CD14-positive monocyte (primary cell): ENCODE measurements around the gene ADAMTS3. TPM values are rescaled to one million over a fixed set of nuclear protein-coding genes. Genes with fewer than 3 reads are reported as not detected.

Experiments used
- DNase-seq, 3 donors: peaks; one replicate each; pipeline ENCODE4 v3.0.0-alpha.2; 2011 to 2022
- H2AFZ ChIP-seq: 2 replicates; pipeline ENCODE4 v1.6.0; 2012; ENCODE audit warnings: mild to moderate bottlenecking, low read depth, low read length, inconsistent platforms; ENCODE audit not compliant: insufficient read depth, poor library complexity, severe bottlenecking
- H3K27ac ChIP-seq, 2 donors: 1 replicate in 1 of 2; 2 replicates in 1 of 2; pipeline ENCODE4 v1.5.1; 2012 to 2013; ENCODE audit warnings: low read length in 2 of 2, control low read depth in 1 of 2, inconsistent platforms in 1 of 2, low read depth in 1 of 2, mild to moderate bottlenecking in 1 of 2
- H3K27me3 ChIP-seq, 2 donors: one replicate each; pipeline versions ENCODE4 v1.6.0 to v1.6.1; 2011 to 2013; ENCODE audit warnings: low read length in 2 of 2; ENCODE audit not compliant: control insufficient read depth in 2 of 2, insufficient read depth in 2 of 2
- H3K36me3 ChIP-seq, 2 donors: replicated peaks in 1 of 2; 1 replicate in 1 of 2; 2 replicates in 1 of 2; pipeline versions ENCODE4 v1.5.1 to v1.6.1; 2012 to 2013; ENCODE audit warnings: low read length in 2 of 2, control low read depth in 1 of 2, inconsistent platforms in 1 of 2, mild to moderate bottlenecking in 1 of 2; ENCODE audit not compliant: insufficient read depth in 2 of 2, control insufficient read depth in 1 of 2
- H3K4me1 ChIP-seq, 2 donors: 1 replicate in 1 of 2; 2 replicates in 1 of 2; pipeline versions ENCODE4 v1.5.1 to v1.6.1; 2012 to 2013; ENCODE audit warnings: low read length in 2 of 2, control low read depth in 1 of 2, inconsistent platforms in 1 of 2, mild to moderate bottlenecking in 1 of 2, moderate library complexity in 1 of 2; ENCODE audit not compliant: insufficient read depth in 2 of 2, control insufficient read depth in 1 of 2
- H3K4me2 ChIP-seq: replicated peaks from 2 replicates; pipeline ENCODE3; 2012; ENCODE audit warnings: low read length, moderate library complexity, mild to moderate bottlenecking; ENCODE audit not compliant: poor library complexity, severe bottlenecking; ENCODE audit errors: extremely low read depth
- H3K4me3 ChIP-seq, 3 experiments: fragments of 200-600 bp in 1 of 3; sonication (generic) in 1 of 3; replicated peaks in 1 of 3; 1 replicate in 2 of 3; 2 replicates in 1 of 3; pipeline ENCODE4 v1.5.1; 2011 to 2013; ENCODE audit warnings: low read length in 3 of 3, mild to moderate bottlenecking in 3 of 3, control low read depth in 2 of 3, low read depth in 2 of 3, inconsistent platforms in 1 of 3, moderate library complexity in 1 of 3
- H3K79me2 ChIP-seq: 2 replicates; pipeline ENCODE4 v1.6.0; 2012; ENCODE audit warnings: mild to moderate bottlenecking, control low read depth, inconsistent platforms, low read length, moderate library complexity; ENCODE audit not compliant: insufficient read depth
- H3K9ac ChIP-seq: 2 replicates; pipeline ENCODE4 v1.6.0; 2017; ENCODE audit warnings: low read length, mild to moderate bottlenecking; ENCODE audit not compliant: insufficient read depth, poor library complexity, severe bottlenecking
- H3K9me3 ChIP-seq, 2 donors: replicated peaks in 1 of 2; 1 replicate in 1 of 2; 2 replicates in 1 of 2; pipeline versions ENCODE4 v1.5.1 to v1.6.1; 2012 to 2013; ENCODE audit warnings: low read length in 2 of 2, control low read depth in 1 of 2; ENCODE audit not compliant: control insufficient read depth in 1 of 2, insufficient read depth in 1 of 2
- H4K20me1 ChIP-seq: 2 replicates; pipeline ENCODE4 v1.6.0; 2012; ENCODE audit warnings: mild to moderate bottlenecking, low read length, control low read depth, moderate library complexity; ENCODE audit not compliant: insufficient read depth
- H3K27ac Mint-ChIP-seq, 7 donors: one replicate each; pipeline ENCODE4 v1.8.0; 2020; ENCODE audit warnings: mild to moderate bottlenecking in 7 of 7, mixed read lengths in 7 of 7, moderate library complexity in 6 of 7, inconsistent platforms in 2 of 7
- H3K27me3 Mint-ChIP-seq, 3 donors: one replicate each; pipeline ENCODE4 v1.8.0; 2021 to 2022; ENCODE audit warnings: low read depth in 3 of 3, mild to moderate bottlenecking in 3 of 3, mixed read lengths in 3 of 3, moderate library complexity in 3 of 3, inconsistent platforms in 1 of 3
- H3K36me3 Mint-ChIP-seq, 2 donors: one replicate each; pipeline ENCODE4 v1.8.0; 2020; ENCODE audit warnings: mixed read lengths in 2 of 2, inconsistent platforms in 1 of 2, mild to moderate bottlenecking in 1 of 2
- H3K4me1 Mint-ChIP-seq: one replicate; pipeline ENCODE4 v1.8.0; 2020; ENCODE audit warnings: mild to moderate bottlenecking, mixed read lengths
- H3K4me3 Mint-ChIP-seq, 2 donors: one replicate each; pipeline ENCODE4 v1.8.0; 2020; ENCODE audit warnings: mild to moderate bottlenecking in 2 of 2, mixed read lengths in 2 of 2, moderate library complexity in 1 of 2
- H3K9me3 Mint-ChIP-seq, 7 donors: one replicate each; pipeline ENCODE4 v1.8.0; 2020 to 2022; ENCODE audit warnings: mixed read lengths in 7 of 7, mild to moderate bottlenecking in 6 of 7, moderate library complexity in 6 of 7, inconsistent platforms in 2 of 7
- WGBS: methylation state at CpG from one replicate; pipeline ENCODE4 v1.1.5; 2013; ENCODE audit warnings: missing lambda C conversion rate; ENCODE audit not compliant: insufficient coverage; 5-methylcytosine and 5-hydroxymethylcytosine counted together
- intact Hi-C, 2 donors: fragments of 100-400 bp; cut with micrococcal nuclease; formaldehyde crosslinking; loops; one replicate each; pipeline versions ENCODE4 v1.15.0 to v1.15.1; 2023
- polyA plus RNA-seq, 3 donors: library from polyadenylated mRNA; depleted of rRNA in 1 of 3; unstranded in 2 of 3; stranded (reverse) in 1 of 3; fragments of 300-500 nt in 2 of 3; fragments of >200 nt in 1 of 3; fragmentation: Illumina TruSeq in 2 of 3; gene quantifications; 1 replicate in 2 of 3; 2 replicates in 1 of 3; pipeline ENCODE4 v1.2.3, GENCODE V29; 2012 to 2021
- TF ChIP-seq, protein P1 (sequence below): fragments of 200-600 bp; IDR thresholded peaks from one replicate; pipeline ENCODE4 v1.8.0; 2022; ENCODE audit warnings: antibody characterized with exemption, mild to moderate bottlenecking

Gene ADAMTS3
- polyA plus RNA-seq, 3 donors, result not detected

- intact Hi-C loops, result no loop called here
- peaks cover 0 to 3% (median 0%) of the 10 kb centered on the region in 7 donors for H3K9me3 Mint-ChIP-seq
- Histone ChIP-seq H3K9ac (no peak overlapping the region), H3K79me2 (no peaks in the 10 kb centered on the region), H3K4me1 (no peaks in the 10 kb centered on the region), H2AFZ (no peak overlapping the region), H3K9me3 (no peaks in the 10 kb centered on the region), H4K20me1 (no peaks in the 10 kb centered on the region), H3K27ac (no peak overlapping the region), H3K4me2 (no peak overlapping the region), H3K4me3 (no peak overlapping the region), H3K36me3 (no peaks in the 10 kb centered on the region), H3K27me3 (no peaks in the 10 kb centered on the region)
- WGBS, result no CpG with 5 or more reads among the region's 2 CpGs
- TF ChIP-seq, protein P1, sequence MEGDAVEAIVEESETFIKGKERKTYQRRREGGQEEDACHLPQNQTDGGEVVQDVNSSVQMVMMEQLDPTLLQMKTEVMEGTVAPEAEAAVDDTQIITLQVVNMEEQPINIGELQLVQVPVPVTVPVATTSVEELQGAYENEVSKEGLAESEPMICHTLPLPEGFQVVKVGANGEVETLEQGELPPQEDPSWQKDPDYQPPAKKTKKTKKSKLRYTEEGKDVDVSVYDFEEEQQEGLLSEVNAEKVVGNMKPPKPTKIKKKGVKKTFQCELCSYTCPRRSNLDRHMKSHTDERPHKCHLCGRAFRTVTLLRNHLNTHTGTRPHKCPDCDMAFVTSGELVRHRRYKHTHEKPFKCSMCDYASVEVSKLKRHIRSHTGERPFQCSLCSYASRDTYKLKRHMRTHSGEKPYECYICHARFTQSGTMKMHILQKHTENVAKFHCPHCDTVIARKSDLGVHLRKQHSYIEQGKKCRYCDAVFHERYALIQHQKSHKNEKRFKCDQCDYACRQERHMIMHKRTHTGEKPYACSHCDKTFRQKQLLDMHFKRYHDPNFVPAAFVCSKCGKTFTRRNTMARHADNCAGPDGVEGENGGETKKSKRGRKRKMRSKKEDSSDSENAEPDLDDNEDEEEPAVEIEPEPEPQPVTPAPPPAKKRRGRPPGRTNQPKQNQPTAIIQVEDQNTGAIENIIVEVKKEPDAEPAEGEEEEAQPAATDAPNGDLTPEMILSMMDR, result no peak
- H3K4me1 Mint-ChIP-seq, result no peaks in the 10 kb centered on the region
- H3K36me3 Mint-ChIP-seq, result no peaks in the 10 kb centered on the region
- H3K4me3 Mint-ChIP-seq, result no peak overlapping the region
- no peaks in the 10 kb centered on the region for H3K27me3 Mint-ChIP-seq
- H3K27ac Mint-ChIP-seq, result no peak overlapping the region
- DNase-seq, result no peak
These were observed 177.7 kb downstream of the ADAMTS3 start for GRCh38 chr4:72391281-72391680.

DNA sequence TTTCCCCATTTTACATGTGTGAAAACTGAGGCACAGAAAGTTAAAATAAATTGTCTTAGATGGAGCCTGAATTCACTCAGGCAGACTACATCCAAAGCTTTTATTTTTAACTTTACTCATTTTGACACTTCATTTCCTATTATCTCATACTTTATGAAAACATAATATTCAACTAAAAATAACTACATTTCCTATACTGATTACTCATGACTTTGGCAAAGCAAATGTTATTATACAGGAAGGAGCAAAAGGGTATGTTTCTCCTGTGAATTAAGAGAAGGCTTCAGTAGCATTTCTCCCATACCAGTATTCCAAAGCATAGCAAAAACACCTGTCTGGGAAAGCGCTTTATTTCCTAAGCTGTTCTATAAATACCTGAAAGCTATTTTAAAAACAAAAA, 178.6 kb downstream of the ADAMTS3 start:
- no peak overlapping the region for H3K9ac ChIP-seq
- intact Hi-C loops, result no loop called here
- H4K20me1 ChIP-seq, result no peaks in the 10 kb centered on the region
- H3K27me3 ChIP-seq, result no peaks in the 10 kb centered on the region
- H3K4me3 ChIP-seq, result no peak overlapping the region
- H3K4me1 ChIP-seq, result no peaks in the 10 kb centered on the region
- no CpG with 5 or more reads among the region's 1 CpG for WGBS
- H3K36me3 Mint-ChIP-seq, result no peaks in the 10 kb centered on the region
- no peak overlapping the region for H2AFZ ChIP-seq
- H3K4me2 ChIP-seq, result no peak overlapping the region
- H3K27ac ChIP-seq, result no peak overlapping the region
- TF ChIP-seq, protein P1, result no peak
- no peak overlapping the region for H3K27ac Mint-ChIP-seq
- no peaks in the 10 kb centered on the region for H3K36me3 ChIP-seq
- no peaks in the 10 kb centered on the region for H3K9me3 ChIP-seq
- no peak for DNase-seq
- no peaks in the 10 kb centered on the region for H3K4me1 Mint-ChIP-seq
- H3K27me3 Mint-ChIP-seq, result no peaks in the 10 kb centered on the region
- no peaks in the 10 kb centered on the region for H3K79me2 ChIP-seq
- H3K4me3 Mint-ChIP-seq, result no peak overlapping the region
- H3K9me3 Mint-ChIP-seq, result peaks cover 0 to 3% (median 0%) of the 10 kb centered on the region in 7 donors
